H7 (cell line): ENCODE measurements around the gene DENND1A. TPM values are rescaled to one million over a fixed set of nuclear protein-coding genes. Genes with fewer than 3 reads are reported as not detected.
"Not testable (repeated sequence)": the region's sequence is repeated elsewhere in the genome, so short reads cannot be mapped to it uniquely, and the experiment has no call there.

Experiments used
- DNase-seq: peaks from one replicate; pipeline ENCODE4 v3.0.0; 2012
- H3K27me3 ChIP-seq: 2 replicates; pipeline ENCODE4 v1.6.0; 2011; ENCODE audit warnings: mild to moderate bottlenecking, low read length; ENCODE audit not compliant: control insufficient read depth, insufficient read depth
- H3K36me3 ChIP-seq: replicated peaks from 2 replicates; pipeline ENCODE4 v1.5.1; 2011; ENCODE audit warnings: low read length; ENCODE audit not compliant: control insufficient read depth, insufficient read depth
- H3K4me3 ChIP-seq: 2 replicates; pipeline ENCODE4 v1.5.1; 2011; ENCODE audit warnings: low read depth, mild to moderate bottlenecking, control low read depth, low read length, moderate library complexity; ENCODE audit not compliant: insufficient read depth
- total RNA-seq: library from RNA; depleted of rRNA; stranded (reverse); fragments of >200 nt; shearing (Covaris generic); gene quantifications from 2 replicates; pipeline ENCODE4 v1.2.3, GENCODE V29; 2014

Gene DENND1A
- total RNA-seq, 1 experiment from 2014 or later: 10.9 TPM

DNA sequence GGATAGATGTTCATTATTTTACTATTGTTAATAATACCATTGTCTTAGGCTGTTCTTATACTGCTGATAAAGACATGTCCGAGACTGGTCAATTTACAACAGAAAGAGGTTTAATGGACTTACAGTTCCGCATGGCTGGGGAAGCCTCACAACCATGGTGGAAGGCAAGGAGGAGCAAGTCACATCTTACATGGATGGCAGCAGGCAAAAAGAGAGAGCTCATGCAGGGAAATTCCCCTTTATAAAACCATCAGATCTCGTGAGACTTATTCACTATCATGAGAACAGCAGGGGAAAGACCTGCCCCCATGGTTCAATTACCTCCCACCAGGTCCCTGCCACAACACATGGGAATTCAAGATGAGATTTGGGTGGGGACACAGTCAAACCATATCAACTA is 6.6 kb upstream of the DENND1A start:
- not testable (repeated sequence) for H3K4me3 ChIP-seq, DNase-seq

DNA sequence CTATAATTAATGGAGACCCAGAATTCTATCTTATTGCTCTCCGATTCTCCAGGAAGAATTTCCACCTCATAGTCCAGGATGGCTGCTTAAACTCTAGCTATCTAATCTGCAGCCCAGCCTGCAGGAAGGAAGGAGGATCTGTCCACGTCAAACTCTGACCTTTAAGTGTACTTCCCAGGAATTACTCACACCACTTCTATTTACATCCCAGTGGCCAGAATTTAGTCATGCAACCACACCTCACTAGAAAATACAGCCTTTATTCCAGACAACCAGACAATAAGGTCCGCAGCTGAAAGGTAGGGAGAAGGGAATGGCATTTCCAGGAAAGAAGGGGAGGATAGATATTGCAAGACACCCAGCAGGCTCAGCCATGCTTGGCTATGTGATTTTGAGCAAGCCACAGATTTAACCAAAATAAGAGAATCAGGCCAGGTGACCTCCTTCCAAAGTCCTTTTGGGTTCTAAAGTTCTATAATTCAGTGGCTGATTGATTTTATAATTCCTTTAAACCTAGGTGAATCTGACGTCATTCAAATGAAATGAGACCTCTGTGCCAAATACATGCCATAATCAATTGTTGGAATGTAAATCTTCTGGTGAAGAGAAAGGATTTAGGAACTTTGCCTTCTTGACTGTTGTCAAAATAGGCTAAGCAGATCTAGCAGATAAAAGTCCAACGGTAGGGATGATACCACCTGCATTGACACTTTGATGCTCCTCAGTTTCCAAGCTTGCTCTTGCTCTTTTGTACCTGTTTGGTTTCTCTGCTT is 3.7 kb upstream of the DENND1A start:
- no peaks in the 10 kb centered on the region for H3K36me3 ChIP-seq
- H3K4me3 ChIP-seq: no peak overlapping the region
- DNase-seq: no peak
- 0 out of 2 replicates have a peak, but pooled peaks cover 2% of the 10 kb centered on the region for H3K27me3 ChIP-seq

More for the DNA sequence above, 6.6 kb upstream of the DENND1A start:
- not testable (repeated sequence) for H3K27me3 ChIP-seq, H3K36me3 ChIP-seq

DNA sequence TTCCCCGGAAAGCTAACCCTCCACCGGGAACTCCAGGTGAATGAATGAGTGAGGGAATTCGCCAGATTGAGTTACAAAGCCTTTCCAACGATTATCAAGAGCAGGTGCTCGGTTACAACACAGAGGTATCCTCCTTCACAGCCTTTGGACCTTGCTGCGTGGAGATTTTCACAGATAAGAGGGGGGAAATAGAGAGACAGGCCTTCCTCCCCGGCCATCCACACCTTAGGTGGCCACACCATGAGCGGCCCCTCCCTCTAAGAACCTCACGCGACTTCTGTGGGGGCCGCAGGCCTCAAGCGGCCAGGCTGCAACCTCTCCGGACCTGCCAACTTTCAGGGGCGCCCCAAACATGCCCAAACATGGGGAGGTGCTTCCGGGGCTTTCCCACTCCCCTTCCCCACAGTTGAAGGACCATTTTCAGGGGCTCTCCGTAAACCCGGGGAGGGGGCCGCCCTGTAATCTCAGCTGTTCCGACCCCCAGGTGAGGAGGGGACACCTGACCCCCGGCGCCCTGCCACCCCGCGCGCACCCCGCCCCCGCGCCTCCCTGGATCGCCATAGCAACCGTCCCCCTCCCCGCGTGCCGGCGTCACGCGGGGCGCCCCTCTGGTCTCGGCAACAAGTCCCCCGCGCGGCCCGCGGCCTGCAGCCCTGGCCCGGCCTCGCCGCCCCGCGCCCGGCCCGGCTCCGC is 603 bp downstream of the DENND1A start:
- Histone ChIP-seq H3K4me3 (peak overlapping the region; percentile 63), H3K36me3 (no peaks in the 10 kb centered on the region), H3K27me3 (0 out of 2 replicates have a peak, but pooled peaks cover 2% of the 10 kb centered on the region)
- DNase-seq: peak; percentile 73

DNA sequence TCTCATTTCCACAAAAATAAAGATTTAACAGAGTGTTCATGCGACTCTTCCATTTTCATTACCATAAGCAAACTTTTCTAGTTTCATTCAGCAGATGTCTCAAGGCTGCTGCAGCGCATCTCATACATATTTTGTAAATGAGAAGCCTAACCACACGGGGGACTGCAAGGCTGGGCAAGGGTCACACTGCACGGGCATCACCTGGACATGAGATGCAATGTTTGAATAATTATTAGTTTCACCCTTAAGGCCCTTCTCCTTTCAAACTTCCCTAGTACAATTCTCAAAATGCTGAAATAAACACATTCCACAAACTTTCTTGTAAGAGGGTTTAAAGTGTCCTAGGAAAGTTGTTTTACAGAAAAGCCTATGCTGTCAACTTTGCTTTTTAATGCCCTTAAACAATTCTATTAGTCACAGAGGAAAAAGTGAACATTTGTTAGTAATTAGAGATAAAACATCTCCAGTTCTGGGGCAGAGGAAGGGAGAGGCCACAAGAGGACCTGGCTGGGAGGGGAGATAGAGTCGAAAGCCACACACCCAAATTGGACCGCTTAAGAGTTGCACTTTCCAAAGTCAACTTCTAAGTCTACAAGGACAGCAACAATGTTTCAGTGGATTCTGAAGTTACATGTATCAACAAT is 1.3 kb downstream of the DENND1A start:
- H3K27me3 ChIP-seq: 0 out of 2 replicates have a peak, but pooled peaks cover 2% of the 10 kb centered on the region

DNA sequence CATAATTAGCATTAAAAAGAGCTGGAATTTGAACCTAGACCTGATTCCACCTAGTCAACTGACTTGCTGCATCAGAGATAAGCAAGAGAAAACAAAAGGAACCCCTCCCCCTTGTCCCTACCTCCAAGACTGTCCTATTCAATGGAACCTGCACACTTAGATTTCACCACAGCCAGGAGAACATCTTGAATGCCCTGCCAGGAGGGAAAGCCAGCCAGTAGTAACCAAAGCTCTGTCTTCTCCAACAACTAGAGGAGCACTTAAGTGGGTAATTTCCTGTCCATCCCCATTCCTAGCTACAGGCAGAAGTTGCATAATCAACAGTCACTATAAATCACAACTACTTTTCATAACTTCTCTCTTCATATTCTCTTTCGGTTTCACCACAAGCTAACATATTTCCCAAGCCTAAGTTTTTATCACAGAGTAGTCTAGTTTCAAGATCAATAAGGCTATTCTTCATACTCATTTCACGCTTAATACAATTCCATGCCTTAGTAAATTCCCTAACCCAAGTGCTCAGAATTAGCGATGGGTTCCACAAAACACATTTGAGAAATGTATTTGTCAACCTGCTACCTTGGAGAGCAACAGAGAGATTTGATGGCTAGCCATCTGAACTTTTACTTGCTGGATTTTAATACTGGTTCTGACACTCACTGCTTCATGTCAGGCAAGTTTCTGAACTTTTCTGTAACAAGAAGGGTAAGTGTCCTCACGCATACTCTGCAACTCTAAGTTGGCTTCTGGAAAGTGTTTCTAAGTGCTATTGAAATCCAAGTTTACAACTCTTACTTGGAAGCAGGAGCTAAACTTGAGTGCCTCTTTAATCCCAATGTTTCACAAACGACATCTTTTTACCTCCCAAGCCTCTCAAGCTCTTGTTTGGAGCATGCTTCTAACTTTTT is 2.0 kb downstream of the DENND1A start:
- no peak for DNase-seq
- no peak overlapping the region for H3K4me3 ChIP-seq
- H3K27me3 ChIP-seq: 0 out of 2 replicates have a peak, but pooled peaks cover 2% of the 10 kb centered on the region
- H3K36me3 ChIP-seq: no peaks in the 10 kb centered on the region

More for the DNA sequence above, 1.3 kb downstream of the DENND1A start:
- Histone ChIP-seq H3K4me3 (peak overlapping the region; percentile 63), H3K36me3 (no peaks in the 10 kb centered on the region)
- DNase-seq: no peak

DNA sequence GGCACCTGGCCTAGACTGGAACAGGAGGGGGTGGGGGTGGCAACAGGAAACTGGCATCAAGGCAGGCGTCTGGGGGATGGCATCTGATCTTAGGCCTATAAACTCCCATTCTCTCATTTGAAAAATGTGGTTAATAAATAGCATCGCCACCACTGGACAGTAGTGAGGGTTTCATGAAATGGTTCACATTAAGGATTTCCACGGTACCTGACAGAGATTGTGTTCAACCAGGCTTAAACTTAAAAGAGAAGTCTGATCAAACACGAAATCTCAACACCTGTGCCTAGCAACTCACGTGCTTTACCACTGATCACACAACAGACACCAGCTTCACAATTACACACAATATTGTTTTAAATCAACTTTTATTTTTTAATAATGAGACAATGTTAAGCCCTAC is 3.0 kb downstream of the DENND1A start:
- Histone ChIP-seq H3K27me3 (0 out of 2 replicates have a peak, but pooled peaks cover 2% of the 10 kb centered on the region), H3K36me3 (no peaks in the 10 kb centered on the region), H3K4me3 (no peak overlapping the region)
- no peak for DNase-seq

DNA sequence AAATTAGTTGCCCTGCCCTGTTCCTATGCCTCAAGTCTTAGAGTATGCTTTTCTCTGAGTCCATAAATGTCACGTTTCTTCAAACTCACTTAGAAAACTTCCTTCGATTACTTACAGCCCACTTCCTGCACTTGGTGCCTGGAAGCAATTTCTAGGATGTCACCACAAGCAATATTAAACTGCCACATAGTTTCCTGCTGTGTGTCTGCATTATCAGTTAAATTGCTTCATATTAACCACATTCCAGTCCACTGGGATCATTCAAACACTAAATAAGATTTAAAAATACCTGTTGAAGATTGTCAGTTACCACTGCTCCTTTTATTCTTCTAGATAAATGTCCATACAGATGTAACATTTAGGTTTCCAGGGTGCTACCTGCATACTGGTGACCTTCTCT is 4.1 kb downstream of the DENND1A start:
- H3K27me3 ChIP-seq: 0 out of 2 replicates have a peak, but pooled peaks cover under 1% of the 10 kb centered on the region
- no peak for DNase-seq
- H3K4me3 ChIP-seq: no peak overlapping the region
- H3K36me3 ChIP-seq: no peaks in the 10 kb centered on the region

DNA sequence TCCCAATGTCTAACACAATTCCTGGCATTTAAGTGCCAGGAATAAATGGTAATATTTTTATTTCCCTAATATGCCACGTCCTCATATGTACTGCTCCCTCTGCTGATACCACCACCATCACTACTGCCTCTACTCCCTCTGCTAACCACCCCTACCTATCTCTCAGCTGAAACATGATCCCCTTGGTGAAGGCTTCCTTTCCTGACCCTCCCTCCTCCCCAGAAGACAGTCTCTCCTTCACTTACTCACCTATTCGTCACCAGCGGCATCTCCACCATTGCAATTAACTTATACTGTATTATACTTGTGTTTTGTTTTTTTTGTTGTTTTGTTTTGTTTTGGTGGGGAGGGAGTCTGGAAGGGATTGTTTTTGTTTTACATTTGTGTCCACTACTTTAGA is 4.8 kb downstream of the DENND1A start:
- no peaks in the 10 kb centered on the region for H3K27me3 ChIP-seq
- peak; percentile 75 for DNase-seq
- H3K36me3 ChIP-seq: no peaks in the 10 kb centered on the region
- H3K4me3 ChIP-seq: no peak overlapping the region

DNA sequence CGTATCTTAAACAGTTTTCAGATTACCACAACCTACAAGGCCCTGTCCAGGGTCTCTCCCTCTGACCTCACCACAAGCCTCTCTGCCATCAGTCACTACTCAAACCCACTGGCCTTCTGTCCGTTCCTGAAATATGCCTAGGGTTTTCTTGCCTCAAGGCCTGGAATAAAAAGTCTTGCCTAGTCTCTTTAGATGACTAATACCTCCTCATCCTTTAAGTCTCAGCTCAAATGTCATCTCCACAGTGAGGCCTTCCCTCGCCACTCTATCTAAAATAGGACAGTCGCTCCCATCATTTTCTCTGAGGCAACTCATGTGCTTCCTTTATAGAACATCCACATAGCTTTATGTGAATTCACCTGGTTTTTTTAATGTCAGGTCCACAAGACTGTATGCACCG is 5.2 kb downstream of the DENND1A start:
- H3K36me3 ChIP-seq: no peaks in the 10 kb centered on the region
- H3K27me3 ChIP-seq: no peaks in the 10 kb centered on the region
- H3K4me3 ChIP-seq: no peak overlapping the region
- DNase-seq: no peak

DNA sequence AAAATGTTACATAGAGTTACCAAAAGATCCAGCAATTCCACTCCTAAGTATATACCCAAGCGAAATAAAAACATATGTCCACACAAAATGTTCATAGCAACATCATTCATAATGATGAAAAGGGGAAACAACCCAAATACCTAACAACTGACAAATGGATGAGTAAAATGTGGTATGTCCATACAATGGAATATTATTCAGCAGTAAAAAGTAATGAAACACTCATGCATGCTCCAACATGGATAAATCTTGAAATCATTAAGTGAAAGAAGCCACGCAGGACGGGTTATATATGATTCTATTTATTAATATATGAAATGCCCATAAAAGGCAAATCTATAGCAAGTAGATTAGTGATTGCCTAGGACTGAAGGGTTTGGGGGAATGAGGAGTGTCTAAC is 6.0 kb downstream of the DENND1A start:
- Histone ChIP-seq H3K36me3 (no peaks in the 10 kb centered on the region), H3K27me3 (no peaks in the 10 kb centered on the region), H3K4me3 (no peak overlapping the region)
- no peak for DNase-seq

DNA sequence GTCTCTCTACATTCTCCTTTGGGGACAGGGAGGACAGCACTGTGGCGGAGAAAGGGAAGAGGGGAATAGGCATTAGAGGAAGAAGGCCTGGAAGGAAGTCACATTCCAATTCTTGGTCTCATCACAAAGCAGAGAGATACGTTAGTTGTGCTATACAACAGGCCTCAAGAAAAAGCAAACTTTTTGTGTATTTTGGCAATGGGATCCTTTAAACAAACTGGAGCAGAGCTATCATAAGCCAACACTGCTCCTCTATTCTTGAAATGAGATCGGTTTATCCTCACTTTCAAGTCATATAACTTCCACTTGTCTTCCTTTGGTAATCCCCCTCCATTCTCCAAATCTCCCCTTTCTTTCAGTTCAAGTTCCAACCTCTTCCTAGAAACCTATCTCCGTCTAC is 6.5 kb downstream of the DENND1A start:
- H3K27me3 ChIP-seq: no peaks in the 10 kb centered on the region
- no peak for DNase-seq
- H3K4me3 ChIP-seq: no peak overlapping the region
- H3K36me3 ChIP-seq: no peaks in the 10 kb centered on the region

DNA sequence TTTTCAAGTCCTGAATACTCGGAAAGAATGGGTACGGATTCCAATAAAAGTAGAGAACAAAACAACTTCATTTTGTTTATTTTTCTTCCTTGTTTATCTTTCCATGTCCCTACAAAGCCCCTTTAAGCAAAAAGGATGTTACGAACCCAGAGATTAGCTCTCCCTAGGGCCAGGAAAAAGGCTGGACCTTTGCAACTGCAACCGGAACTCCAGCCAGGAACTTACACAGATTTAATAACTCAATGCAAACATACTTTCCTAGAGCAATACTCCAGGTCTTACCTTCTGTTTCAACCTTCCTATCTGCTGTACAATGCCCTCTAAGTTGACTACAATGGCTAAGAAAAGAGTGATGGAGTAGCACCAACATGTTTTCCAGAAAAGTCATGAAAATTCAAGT is 7.0 kb downstream of the DENND1A start:
- Histone ChIP-seq H3K36me3 (no peaks in the 10 kb centered on the region), H3K27me3 (no peaks in the 10 kb centered on the region), H3K4me3 (no peak overlapping the region)
- DNase-seq: no peak

DNA sequence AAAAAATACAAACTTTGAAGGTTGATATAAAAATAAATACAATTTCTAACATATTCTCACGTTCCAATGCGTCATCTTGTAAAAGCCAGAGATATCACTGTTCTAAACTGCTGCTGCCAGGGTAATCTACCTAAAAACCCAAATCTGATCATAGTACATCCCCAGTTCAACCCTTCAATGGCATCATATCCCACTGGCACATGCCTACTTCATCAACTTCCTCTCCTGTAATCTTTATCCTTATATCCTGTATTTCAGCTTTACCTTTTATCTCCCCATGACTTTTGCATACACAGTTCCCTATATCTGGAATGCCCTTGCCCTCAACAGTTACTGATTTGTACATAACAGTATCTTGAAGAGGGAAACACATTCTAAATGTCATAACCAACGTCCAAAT is 7.5 kb downstream of the DENND1A start:
- no peak overlapping the region for H3K4me3 ChIP-seq
- no peaks in the 10 kb centered on the region for H3K36me3 ChIP-seq
- H3K27me3 ChIP-seq: no peaks in the 10 kb centered on the region
- no peak for DNase-seq
